Activated naive CD4-positive, alpha-beta T cell treated with anti-CD3 and anti-CD28 coated beads, Interleukin-2, amount 50 U/mL, for 24 hours (primary cell): ENCODE data around the gene B4GALT3.
A peak's percentile ranks its signal among the peaks of the same experiment; 100 is the strongest.

Experiments used
- H3K27ac Mint-ChIP-seq: one replicate; pipeline ENCODE4 v1.8.0; 2021; ENCODE audit warnings: mild to moderate bottlenecking, mixed read lengths
- H3K27me3 Mint-ChIP-seq: one replicate; pipeline ENCODE4 v1.8.0; 2021; ENCODE audit warnings: mixed read lengths
- H3K36me3 Mint-ChIP-seq: one replicate; pipeline ENCODE4 v1.8.0; 2021; ENCODE audit warnings: mixed read lengths
- H3K4me1 Mint-ChIP-seq: one replicate; pipeline ENCODE4 v1.8.0; 2021; ENCODE audit warnings: mixed read lengths
- H3K4me3 Mint-ChIP-seq: one replicate; pipeline ENCODE4 v1.8.0; 2021; ENCODE audit warnings: mild to moderate bottlenecking, mixed read lengths
- H3K9me3 Mint-ChIP-seq: one replicate; pipeline ENCODE4 v1.8.0; 2021; ENCODE audit warnings: mixed read lengths

Gene B4GALT3

DNA sequence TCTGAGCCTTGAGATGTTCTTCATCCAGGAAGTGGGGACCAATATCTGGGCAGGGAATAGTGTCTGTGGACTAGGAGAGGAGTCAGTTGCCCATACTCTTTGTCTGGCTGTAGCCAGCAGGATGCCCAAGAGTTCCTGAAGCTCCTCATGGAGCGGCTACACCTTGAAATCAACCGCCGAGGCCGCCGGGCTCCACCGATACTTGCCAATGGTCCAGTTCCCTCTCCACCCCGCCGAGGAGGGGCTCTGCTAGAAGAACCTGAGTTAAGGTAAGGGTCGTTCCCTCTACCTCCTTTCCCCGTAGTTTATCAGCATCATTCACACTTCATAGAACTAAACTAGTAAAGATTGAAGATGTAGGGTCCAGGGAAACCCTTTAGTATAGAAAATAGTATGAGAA is 14.5 kb downstream of the B4GALT3 start:
- peak overlapping the region; percentile 63 for H3K27ac Mint-ChIP-seq
- peaks cover 10% of the 10 kb centered on the region for H3K36me3 Mint-ChIP-seq
- H3K4me3 Mint-ChIP-seq: peak overlapping the region; percentile 12
- no peaks in the 10 kb centered on the region for H3K9me3 Mint-ChIP-seq
- peaks cover 68% of the 10 kb centered on the region for H3K4me1 Mint-ChIP-seq
- no peaks in the 10 kb centered on the region for H3K27me3 Mint-ChIP-seq

- Mint-ChIP-seq H3K4me3 (no peak overlapping the region), H3K4me1 (peaks cover 62% of the 10 kb centered on the region), H3K27ac (no peak overlapping the region), H3K9me3 (no peaks in the 10 kb centered on the region), H3K36me3 (peaks cover 13% of the 10 kb centered on the region), H3K27me3 (no peaks in the 10 kb centered on the region)
These were observed 15.3 kb downstream of the B4GALT3 start for GRCh38 chr1:161162052-161162451.

DNA sequence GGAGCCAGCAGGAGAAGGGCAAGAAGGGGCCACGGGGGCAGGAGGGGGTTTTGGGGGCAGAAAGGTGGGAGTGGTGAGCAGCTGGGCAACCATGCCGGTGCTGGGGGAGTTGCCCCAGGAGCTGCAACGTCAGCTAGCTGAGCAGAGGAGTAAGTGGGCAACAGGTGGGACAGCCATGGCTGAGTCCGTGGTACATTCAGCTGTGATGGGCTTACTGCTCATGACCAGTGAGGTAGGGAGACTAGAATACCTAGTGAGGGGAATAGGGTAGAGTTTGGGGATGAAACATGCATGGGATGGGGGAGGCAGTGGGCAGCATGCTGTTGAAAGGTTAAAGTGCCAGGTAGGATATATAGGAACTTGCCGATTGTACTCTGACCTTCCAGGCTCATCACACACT is 15.7 kb downstream of the B4GALT3 start:
- no peaks in the 10 kb centered on the region for H3K9me3 Mint-ChIP-seq
- H3K4me1 Mint-ChIP-seq: peaks cover 60% of the 10 kb centered on the region
- H3K27ac Mint-ChIP-seq: no peak overlapping the region
- no peaks in the 10 kb centered on the region for H3K27me3 Mint-ChIP-seq
- no peak overlapping the region for H3K4me3 Mint-ChIP-seq
- H3K36me3 Mint-ChIP-seq: peaks cover 13% of the 10 kb centered on the region

DNA sequence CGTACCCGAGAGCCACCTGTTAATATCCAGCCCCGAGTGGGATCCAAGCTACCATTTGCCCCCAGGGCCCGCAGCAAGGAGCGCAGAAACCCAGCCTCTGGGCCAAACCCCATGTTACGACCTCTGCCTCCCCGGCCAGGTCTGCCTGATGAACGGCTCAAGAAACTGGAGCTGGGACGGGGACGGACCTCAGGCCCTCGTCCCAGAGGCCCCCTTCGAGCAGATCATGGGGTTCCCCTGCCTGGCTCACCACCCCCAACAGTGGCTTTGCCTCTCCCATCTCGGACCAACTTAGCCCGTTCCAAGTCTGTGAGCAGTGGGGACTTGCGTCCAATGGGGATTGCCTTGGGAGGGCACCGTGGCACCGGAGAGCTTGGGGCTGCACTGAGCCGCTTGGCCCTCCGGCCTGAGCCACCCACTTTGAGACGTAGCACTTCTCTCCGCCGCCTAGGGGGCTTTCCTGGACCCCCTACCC is 16.6 kb downstream of the B4GALT3 start:
- Mint-ChIP-seq H3K27ac (no peak overlapping the region), H3K4me3 (peak overlapping the region; percentile 91), H3K4me1 (peaks cover 59% of the 10 kb centered on the region), H3K9me3 (no peaks in the 10 kb centered on the region), H3K36me3 (peaks cover 13% of the 10 kb centered on the region), H3K27me3 (no peaks in the 10 kb centered on the region)

GRCh38 chr1:161159913-161160243 is 17.4 kb downstream of the B4GALT3 start:
- Mint-ChIP-seq H3K9me3 (no peaks in the 10 kb centered on the region), H3K27me3 (no peaks in the 10 kb centered on the region), H3K4me3 (peak overlapping the region; percentile 91), H3K4me1 (peaks cover 59% of the 10 kb centered on the region), H3K36me3 (peaks cover 14% of the 10 kb centered on the region), H3K27ac (peak overlapping the region; percentile 47)

GRCh38 chr1:161159087-161159912 is 18.0 kb downstream of the B4GALT3 start, which contains the start of gene USP21:
USP21 (plus strand) TSS chr1:161159500; CDS start chr1:161160641, 1,141 bp downstream.
- Mint-ChIP-seq H3K9me3 (no peaks in the 10 kb centered on the region), H3K27ac (peak within 1 kb of the TSS; percentile 93), H3K4me1 (peaks cover 62% of the 10 kb centered on the region), H3K36me3 (peaks cover 14% of the 10 kb centered on the region), H3K4me3 (peak within 1 kb of the TSS; percentile 91), H3K27me3 (no peaks in the 10 kb centered on the region)

DNA sequence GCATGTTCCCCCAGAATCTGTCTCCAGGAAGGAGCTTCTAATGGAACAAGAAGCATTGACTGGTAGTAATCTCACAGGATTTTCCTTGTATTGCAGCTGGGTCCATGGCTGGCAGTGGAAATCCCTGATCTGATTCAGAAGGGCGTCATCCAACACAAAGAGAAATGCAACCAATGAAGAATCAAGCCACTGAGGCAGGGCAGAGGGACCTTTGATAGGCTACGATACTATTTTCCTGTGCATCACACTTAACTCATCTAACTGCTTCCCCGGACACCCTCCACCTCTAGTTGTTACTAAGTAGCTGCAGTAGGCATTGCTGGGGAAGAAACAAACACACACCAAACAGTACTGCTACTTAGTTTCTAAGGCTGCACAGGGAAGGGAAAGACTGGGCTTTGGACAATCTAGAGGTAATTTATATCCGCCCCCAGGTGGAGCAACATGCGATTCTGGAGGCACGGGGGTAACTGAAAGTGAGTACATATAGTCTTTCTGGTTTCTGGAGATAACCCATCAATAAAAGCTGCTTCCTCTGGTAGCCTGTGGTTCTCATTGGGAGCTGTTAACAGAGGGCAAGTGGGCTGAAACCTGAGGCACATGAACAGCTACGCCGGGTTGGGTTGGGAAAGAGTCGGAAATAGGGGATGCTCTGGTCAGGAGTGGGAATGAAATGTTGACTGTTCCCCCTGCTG is 18.8 kb downstream of the B4GALT3 start:
- Mint-ChIP-seq H3K36me3 (peaks cover 14% of the 10 kb centered on the region), H3K9me3 (no peaks in the 10 kb centered on the region), H3K27me3 (no peaks in the 10 kb centered on the region), H3K27ac (peak overlapping the region; percentile 93), H3K4me1 (peaks cover 64% of the 10 kb centered on the region), H3K4me3 (peak overlapping the region; percentile 91)

DNA sequence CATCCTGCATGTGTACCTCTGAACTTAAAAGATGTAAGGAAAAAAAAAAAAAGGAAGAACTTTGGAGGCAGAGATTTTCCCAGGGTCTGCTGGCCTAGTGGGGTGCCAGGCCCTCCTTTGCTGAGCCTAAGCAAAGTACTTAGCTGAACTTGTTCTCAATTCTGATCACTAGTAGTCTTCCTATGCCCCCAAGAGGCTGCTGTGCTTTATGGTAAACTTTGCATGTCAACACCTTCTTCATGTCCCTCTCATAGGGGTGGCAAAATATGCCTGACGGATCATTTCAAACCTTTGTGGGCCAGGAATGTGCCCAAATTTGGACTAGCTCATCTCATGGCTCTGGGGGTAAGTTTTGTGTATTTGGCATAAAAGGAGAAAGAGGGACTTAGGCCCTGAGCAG is 19.4 kb downstream of the B4GALT3 start:
- no peaks in the 10 kb centered on the region for H3K27me3 Mint-ChIP-seq
- H3K9me3 Mint-ChIP-seq: no peaks in the 10 kb centered on the region
- H3K36me3 Mint-ChIP-seq: peaks cover 13% of the 10 kb centered on the region
- H3K4me1 Mint-ChIP-seq: peaks cover 58% of the 10 kb centered on the region
- peak overlapping the region; percentile 91 for H3K4me3 Mint-ChIP-seq
- no peak overlapping the region for H3K27ac Mint-ChIP-seq

GRCh38 chr1:161153682-161154337 is 23.5 kb downstream of the B4GALT3 start, which contains the start of gene UFC1:
UFC1 (plus strand) TSS chr1:161153978; CDS start chr1:161153998, 20 bp downstream.
- H3K27ac Mint-ChIP-seq: peak within 1 kb of the TSS; percentile 100
- no peaks in the 10 kb centered on the region for H3K27me3 Mint-ChIP-seq
- H3K4me3 Mint-ChIP-seq: peak within 1 kb of the TSS; percentile 96
- peaks cover 8% of the 10 kb centered on the region for H3K36me3 Mint-ChIP-seq
- H3K4me1 Mint-ChIP-seq: peaks cover 22% of the 10 kb centered on the region
- no peaks in the 10 kb centered on the region for H3K9me3 Mint-ChIP-seq

DNA sequence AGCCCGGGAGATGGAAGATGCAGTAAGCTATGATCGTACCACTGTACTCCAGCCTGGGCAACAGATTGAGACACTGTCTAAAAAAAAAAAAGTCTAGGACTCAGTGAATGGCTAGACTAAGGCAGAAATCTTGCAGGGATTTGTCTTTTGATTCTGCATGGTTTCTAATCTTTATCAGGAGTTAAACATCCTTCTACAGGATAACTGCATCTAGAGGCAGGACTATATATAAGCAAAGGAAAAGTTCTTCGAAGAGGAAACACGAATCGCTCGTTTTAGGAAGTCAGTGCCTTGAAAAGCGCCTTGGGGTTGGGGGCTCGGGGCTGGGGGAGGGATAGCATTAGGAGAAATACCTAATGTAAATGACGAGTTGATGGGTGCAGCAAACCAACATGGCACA is 24.1 kb downstream of the B4GALT3 start:
- peaks cover 19% of the 10 kb centered on the region for H3K4me1 Mint-ChIP-seq
- peak overlapping the region; percentile 96 for H3K4me3 Mint-ChIP-seq
- H3K27ac Mint-ChIP-seq: peak overlapping the region; percentile 76
- H3K27me3 Mint-ChIP-seq: no peaks in the 10 kb centered on the region
- no peaks in the 10 kb centered on the region for H3K9me3 Mint-ChIP-seq
- H3K36me3 Mint-ChIP-seq: peaks cover 8% of the 10 kb centered on the region

DNA sequence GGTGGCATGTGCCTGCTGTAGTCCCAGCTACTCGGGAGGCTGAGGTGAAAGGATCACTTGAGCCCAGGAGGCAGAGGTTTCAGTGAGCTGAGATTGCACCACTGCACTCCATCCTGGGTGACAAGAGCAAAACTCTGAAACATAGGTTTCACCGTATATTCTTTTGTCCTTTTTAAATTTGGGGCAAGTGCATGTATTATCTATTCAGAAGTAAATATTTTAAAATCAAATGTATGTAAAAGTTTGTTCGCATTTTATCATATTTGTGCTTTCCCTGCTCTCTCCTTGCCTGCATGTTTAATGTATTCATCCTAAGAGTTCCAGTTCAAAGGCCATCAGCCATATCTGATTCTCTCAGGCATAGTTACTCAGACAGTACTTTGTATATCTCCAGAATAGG is 31.5 kb downstream of the B4GALT3 start:
- no peaks in the 10 kb centered on the region for H3K4me1 Mint-ChIP-seq
- no peaks in the 10 kb centered on the region for H3K36me3 Mint-ChIP-seq
- no peaks in the 10 kb centered on the region for H3K27me3 Mint-ChIP-seq
- H3K27ac Mint-ChIP-seq: no peak overlapping the region
- H3K4me3 Mint-ChIP-seq: no peak overlapping the region
- H3K9me3 Mint-ChIP-seq: no peaks in the 10 kb centered on the region

DNA sequence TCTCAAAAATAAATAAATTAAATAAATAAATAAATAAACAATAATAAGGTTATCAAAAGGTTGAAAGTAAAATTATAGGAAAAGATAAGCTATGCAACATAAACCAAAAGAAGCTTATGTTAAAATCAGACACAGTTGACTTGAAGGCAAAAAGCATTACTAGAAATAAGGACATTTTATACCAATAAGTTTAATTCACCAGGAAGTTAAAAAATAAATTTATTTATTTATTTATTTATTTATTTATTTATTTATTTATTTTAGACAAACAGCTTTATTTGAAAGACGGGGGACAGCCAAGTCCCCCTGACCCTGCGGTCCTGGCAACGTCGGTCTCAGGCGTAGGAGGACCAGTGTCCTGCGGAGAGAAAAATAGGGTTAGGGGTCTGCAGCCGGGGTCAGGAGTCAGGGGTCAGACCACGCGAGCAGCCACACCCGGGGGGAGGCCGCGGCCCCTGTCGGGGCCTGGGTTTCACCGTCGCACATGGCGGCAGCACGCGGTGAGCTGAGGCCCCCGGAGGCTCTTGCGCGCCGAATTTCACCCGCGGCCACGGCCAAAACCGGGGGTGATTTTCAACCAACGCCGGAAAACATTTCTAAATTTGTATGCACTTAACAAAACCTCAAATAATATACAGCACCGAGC is 36.4 kb downstream of the B4GALT3 start:
- no peak overlapping the region for H3K27ac Mint-ChIP-seq
- no peaks in the 10 kb centered on the region for H3K9me3 Mint-ChIP-seq
- H3K4me1 Mint-ChIP-seq: peaks cover 8% of the 10 kb centered on the region
- no peaks in the 10 kb centered on the region for H3K36me3 Mint-ChIP-seq
- no peaks in the 10 kb centered on the region for H3K27me3 Mint-ChIP-seq
- no peak overlapping the region for H3K4me3 Mint-ChIP-seq

- Mint-ChIP-seq H3K9me3 (no peaks in the 10 kb centered on the region), H3K27me3 (no peaks in the 10 kb centered on the region), H3K36me3 (no peaks in the 10 kb centered on the region), H3K4me3 (no peak overlapping the region), H3K27ac (no peak overlapping the region), H3K4me1 (peaks cover 13% of the 10 kb centered on the region)
These were observed 37.5 kb downstream of the B4GALT3 start for GRCh38 chr1:161139766-161140165.

DNA sequence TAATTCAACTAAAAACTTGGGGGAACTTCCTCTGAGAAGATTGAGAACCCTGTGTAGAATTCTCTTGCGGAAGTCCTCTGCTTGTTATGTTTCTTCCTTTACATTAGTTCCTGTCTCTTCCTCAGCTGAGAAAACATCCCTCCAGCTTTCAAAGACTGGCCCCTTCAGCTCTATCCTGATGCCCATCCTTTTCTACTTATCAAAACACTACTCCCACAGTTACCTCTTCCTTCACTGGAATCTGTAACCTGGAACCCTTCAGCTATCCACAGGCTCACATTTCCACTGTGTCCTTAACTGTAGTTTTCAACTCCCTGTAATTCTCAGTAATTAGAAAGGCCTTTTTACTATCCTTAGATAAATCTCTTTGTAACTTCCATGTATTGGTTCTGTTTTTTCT is 38.9 kb downstream of the B4GALT3 start:
- Mint-ChIP-seq H3K27ac (peak overlapping the region; percentile 76), H3K4me1 (peaks cover 13% of the 10 kb centered on the region), H3K27me3 (no peaks in the 10 kb centered on the region), H3K4me3 (no peak overlapping the region), H3K9me3 (no peaks in the 10 kb centered on the region), H3K36me3 (no peaks in the 10 kb centered on the region)

DNA sequence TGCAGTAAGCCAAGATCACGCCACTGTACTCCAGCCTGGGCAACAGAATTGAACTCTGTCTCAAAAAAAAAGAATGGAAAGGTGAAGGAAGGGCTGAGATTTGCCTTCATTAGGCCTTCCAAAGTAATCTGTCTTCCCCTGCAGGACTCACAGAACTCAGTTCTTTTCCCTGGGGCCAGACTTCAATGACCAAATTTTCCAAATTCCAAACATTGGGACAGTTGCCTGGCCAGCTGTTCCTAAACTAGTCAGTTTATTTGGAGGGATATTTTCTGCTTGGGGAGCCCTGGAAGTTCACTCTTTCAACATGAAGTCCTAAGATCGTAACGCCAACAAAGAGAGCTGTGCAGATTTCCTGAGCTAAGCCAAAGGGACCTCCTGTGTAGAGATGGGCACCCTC is 39.4 kb downstream of the B4GALT3 start:
- Mint-ChIP-seq H3K9me3 (no peaks in the 10 kb centered on the region), H3K4me3 (no peak overlapping the region), H3K27me3 (no peaks in the 10 kb centered on the region), H3K27ac (no peak overlapping the region), H3K36me3 (no peaks in the 10 kb centered on the region), H3K4me1 (peaks cover 13% of the 10 kb centered on the region)
